Thyroid gland (tissue), 4 donors: Measurements from ENCODE around the gene ZC3H7A.

Source experiments
- POLR2A ChIP-seq, 2 donors: fragments of 450-650 bp; IDR thresholded peaks; one replicate each; pipeline ENCODE4 v1.6.1; 2017; ENCODE audit warnings: antibody characterized with exemption in 2 of 2, mild to moderate bottlenecking in 2 of 2, moderate library complexity in 1 of 2
- TF ChIP-seq, protein P1 (sequence below), 6 experiments: fragments of 200-600 bp in 3 of 6; fragments of 450-650 bp in 3 of 6; sonication (generic) in 3 of 6; IDR thresholded peaks; one replicate each; pipeline ENCODE4 v1.5.1; 2016 to 2019; ENCODE audit warnings: antibody characterized with exemption in 6 of 6, mild to moderate bottlenecking in 2 of 6, inconsistent platforms in 1 of 6, moderate library complexity in 1 of 6

DNA sequence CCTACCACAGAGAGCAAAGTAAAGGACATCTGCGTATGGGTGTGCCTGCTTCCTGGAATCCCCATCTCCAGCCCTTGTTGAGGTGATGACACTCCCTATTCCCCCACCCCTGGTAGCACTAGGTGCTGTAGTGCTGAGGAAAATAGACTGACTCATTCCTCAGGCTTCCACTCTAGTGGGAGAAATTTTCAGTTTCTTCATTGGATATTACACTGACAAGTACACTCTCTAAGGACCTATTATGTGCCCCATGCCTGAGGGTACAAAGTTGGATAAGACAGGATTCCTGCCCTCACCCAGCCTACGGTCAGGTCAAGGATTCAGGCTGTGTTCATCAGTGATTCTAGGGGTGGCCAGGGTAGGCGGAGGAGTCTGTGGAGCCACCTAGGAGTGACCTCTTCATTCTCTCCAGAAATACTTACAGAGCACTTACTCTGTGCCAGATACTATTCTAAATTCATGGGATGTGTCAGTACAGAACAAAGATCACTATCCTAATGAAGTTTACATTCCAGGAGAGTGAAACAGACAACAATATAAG, 4.5 kb upstream of the ZC3H7A start:
- TF ChIP-seq, protein P1, sequence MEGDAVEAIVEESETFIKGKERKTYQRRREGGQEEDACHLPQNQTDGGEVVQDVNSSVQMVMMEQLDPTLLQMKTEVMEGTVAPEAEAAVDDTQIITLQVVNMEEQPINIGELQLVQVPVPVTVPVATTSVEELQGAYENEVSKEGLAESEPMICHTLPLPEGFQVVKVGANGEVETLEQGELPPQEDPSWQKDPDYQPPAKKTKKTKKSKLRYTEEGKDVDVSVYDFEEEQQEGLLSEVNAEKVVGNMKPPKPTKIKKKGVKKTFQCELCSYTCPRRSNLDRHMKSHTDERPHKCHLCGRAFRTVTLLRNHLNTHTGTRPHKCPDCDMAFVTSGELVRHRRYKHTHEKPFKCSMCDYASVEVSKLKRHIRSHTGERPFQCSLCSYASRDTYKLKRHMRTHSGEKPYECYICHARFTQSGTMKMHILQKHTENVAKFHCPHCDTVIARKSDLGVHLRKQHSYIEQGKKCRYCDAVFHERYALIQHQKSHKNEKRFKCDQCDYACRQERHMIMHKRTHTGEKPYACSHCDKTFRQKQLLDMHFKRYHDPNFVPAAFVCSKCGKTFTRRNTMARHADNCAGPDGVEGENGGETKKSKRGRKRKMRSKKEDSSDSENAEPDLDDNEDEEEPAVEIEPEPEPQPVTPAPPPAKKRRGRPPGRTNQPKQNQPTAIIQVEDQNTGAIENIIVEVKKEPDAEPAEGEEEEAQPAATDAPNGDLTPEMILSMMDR (IDR thresholded peaks at IDR 0.05): no peak
- TF ChIP-seq POLR2A (IDR thresholded peaks at IDR 0.05): no peak
